Left ventricle myocardium inferior (tissue), 1 donor: ENCODE data around the gene EME1. TPM values are rescaled to one million over a fixed set of nuclear protein-coding genes. Genes with fewer than 3 reads are reported as not detected.
"Not testable (repeated sequence)": the region's sequence is repeated elsewhere in the genome, so short reads cannot be mapped to it uniquely, and the experiment has no call there.

Source experiments
- DNase-seq: peaks from one replicate; pipeline ENCODE4 v3.0.0-alpha.2; 2020
- H3K27ac ChIP-seq: fragments of 200-600 bp; replicated peaks from 2 replicates; pipeline ENCODE4 v1.8.0; 2021
- H3K27me3 ChIP-seq: fragments of 200-600 bp; 2 replicates; pipeline ENCODE4 v1.8.0; 2021; ENCODE audit warnings: low read depth
- H3K36me3 ChIP-seq: fragments of 200-600 bp; 2 replicates; pipeline ENCODE4 v1.8.0; 2021
- H3K4me1 ChIP-seq: fragments of 200-600 bp; 2 replicates; pipeline ENCODE4 v1.8.0; 2021
- H3K4me3 ChIP-seq: fragments of 200-600 bp; 2 replicates; pipeline ENCODE4 v1.8.0; 2021; ENCODE audit warnings: mild to moderate bottlenecking, moderate library complexity
- H3K9me3 ChIP-seq: fragments of 200-600 bp; replicated peaks from 2 replicates; pipeline ENCODE4 v1.8.0; 2021
- intact Hi-C: fragments of 100-400 bp; cut with micrococcal nuclease; formaldehyde crosslinking; loops from one replicate; pipeline ENCODE4 v1.11.0; 2022
- total RNA-seq: library from RNA; stranded (reverse); fragmentation: NEBNext Ultra II Directional; extraction: Animal tissue kit (Norgen Biotek cat#: 25700); gene quantifications from one replicate; pipeline ENCODE4 v1.2.1, GENCODE V29; 2021
- TF ChIP-seq, protein P1 (sequence below): fragments of 200-600 bp; IDR thresholded peaks from 2 replicates; pipeline ENCODE4 v1.8.0; 2021; ENCODE audit warnings: antibody characterized with exemption, mild to moderate bottlenecking, borderline replicate concordance
- donor health status: DM: no; HTN: yes; CAD: no; lungs with severe emphysema.

Gene EME1
- total RNA-seq, 1 donor from 2014 or later: 0.74 TPM

DNA sequence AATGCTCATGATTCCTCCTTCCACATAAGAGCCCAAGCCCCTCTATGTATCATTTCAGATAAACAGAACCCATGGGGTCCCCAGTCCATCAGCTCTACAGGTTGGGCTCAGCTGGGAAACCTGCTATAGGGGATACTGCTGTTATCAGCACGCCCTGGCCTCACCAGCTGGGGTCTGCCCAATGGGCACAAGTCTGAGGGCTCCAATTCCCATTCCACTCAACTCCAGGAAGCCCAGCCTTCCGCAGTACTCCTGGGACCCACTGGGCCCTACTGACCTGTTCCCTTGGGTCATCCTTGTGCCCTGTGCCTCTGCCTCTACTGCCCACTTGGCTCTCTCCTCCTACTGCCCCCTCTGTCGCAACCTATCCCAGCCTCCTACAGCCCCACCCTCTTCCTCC, 43.3 kb upstream of the EME1 start:
- TF ChIP-seq, protein P1, sequence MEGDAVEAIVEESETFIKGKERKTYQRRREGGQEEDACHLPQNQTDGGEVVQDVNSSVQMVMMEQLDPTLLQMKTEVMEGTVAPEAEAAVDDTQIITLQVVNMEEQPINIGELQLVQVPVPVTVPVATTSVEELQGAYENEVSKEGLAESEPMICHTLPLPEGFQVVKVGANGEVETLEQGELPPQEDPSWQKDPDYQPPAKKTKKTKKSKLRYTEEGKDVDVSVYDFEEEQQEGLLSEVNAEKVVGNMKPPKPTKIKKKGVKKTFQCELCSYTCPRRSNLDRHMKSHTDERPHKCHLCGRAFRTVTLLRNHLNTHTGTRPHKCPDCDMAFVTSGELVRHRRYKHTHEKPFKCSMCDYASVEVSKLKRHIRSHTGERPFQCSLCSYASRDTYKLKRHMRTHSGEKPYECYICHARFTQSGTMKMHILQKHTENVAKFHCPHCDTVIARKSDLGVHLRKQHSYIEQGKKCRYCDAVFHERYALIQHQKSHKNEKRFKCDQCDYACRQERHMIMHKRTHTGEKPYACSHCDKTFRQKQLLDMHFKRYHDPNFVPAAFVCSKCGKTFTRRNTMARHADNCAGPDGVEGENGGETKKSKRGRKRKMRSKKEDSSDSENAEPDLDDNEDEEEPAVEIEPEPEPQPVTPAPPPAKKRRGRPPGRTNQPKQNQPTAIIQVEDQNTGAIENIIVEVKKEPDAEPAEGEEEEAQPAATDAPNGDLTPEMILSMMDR: no peak
- H3K9me3 ChIP-seq: no peaks in the 10 kb centered on the region
- H3K27ac ChIP-seq: no peak overlapping the region
- peaks cover 5% of the 10 kb centered on the region for H3K27me3 ChIP-seq
- no peak for DNase-seq
- no peaks in the 10 kb centered on the region for H3K36me3 ChIP-seq
- H3K4me1 ChIP-seq: peaks cover 6% of the 10 kb centered on the region
- H3K4me3 ChIP-seq: no peak overlapping the region
- intact Hi-C loops: no loop called here

DNA sequence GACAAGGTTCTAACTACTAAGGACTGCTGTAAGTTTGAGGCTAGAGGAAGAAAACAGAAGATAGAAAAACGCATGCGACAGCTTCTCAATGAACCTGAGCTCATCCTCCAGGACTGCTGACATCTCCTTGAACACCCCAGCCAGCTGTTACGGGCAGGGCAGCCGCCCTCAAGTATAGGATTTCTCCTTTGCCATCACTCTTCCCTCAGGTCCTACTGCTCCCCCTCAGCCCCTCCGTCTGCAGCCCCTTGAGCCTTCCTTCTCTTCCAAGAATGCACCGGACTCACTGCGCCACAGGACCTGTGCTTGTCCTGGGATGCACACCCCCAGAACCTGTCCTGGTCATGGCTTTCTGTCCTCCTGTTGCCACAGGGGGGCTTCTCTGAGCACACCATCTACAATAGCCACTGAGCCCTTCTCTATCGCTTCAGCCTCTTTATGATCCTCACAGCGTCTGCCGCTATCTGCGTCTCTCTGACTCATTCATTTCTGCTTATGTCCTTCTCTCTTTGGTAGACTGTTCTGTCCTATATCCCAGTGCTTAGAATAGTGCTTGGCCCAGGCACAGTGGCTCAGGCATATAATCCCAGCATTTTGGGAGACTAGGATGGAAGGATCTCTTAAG, 42.8 kb upstream of the EME1 start:
- H3K4me1 ChIP-seq: peaks cover 6% of the 10 kb centered on the region
- no peaks in the 10 kb centered on the region for H3K9me3 ChIP-seq
- H3K4me3 ChIP-seq: no peak overlapping the region
- no peak overlapping the region for H3K27ac ChIP-seq
- H3K27me3 ChIP-seq: peaks cover 9% of the 10 kb centered on the region
- H3K36me3 ChIP-seq: no peaks in the 10 kb centered on the region
- TF ChIP-seq, protein P1: no peak
- intact Hi-C loops: no loop called here
- DNase-seq: no peak

DNA sequence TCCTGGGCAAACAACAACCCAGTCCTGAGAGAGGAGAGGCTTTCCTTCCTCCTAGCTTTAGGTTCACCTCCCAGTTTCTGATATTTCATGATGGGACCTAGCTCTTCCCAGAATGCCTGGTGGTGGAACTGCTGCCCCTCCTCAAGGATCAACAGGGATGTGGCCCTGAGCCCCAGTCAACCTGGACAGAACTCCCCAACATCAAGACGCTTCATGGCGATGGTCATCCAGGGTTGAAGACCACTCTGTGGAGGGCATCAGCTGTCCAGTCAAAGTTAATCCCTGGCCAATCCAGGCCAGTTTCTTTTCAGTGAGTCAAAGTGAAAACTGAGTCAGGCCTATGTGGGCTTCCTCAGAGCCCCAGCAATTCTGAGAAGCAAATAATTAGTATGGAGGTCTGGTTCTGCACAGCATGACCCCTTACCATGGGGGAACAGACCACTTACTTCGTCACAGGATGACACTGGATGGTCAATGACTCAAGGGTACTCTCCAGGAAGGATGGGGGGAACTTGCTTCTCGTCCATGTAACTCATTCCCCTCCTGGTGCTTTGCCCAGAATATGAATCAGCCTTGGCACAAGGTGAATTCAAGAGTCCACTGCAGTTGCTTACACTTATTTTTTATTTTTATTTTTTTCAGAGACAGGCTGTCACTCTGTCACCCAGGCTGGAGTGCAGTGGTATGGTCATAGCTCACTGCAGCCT, 41.8 kb upstream of the EME1 start:
- no peaks in the 10 kb centered on the region for H3K9me3 ChIP-seq
- DNase-seq: no peak
- H3K27me3 ChIP-seq: peaks cover 14% of the 10 kb centered on the region

DNA sequence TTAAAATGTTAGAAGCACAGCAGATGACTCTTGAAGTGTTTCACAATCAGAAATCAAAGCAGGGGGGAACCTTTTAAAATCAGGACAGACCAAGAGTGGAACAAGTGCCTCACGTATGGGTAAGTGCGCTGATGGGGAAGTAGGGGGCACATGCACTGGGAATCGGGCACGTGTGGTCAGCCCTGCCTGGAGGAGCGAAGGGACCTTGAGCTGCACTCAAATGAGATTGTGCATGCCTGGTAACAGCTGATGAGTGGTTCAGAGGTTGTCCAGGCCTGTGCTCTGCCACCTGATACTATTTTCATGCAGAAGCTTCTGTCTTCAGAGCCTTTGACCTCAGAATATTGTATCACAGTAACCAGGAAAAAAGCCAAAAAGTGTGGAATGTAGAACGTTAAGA, 40.8 kb upstream of the EME1 start:
- Histone ChIP-seq H3K4me3 (no peak overlapping the region), H3K36me3 (no peaks in the 10 kb centered on the region), H3K9me3 (no peaks in the 10 kb centered on the region), H3K27ac (no peak overlapping the region), H3K27me3 (peaks cover 18% of the 10 kb centered on the region), H3K4me1 (peaks cover 6% of the 10 kb centered on the region)
- intact Hi-C loops: no loop called here
- no peak for DNase-seq
- TF ChIP-seq, protein P1: no peak

More for the DNA sequence above, 41.8 kb upstream of the EME1 start:
- Histone ChIP-seq H3K36me3 (no peaks in the 10 kb centered on the region), H3K27ac (no peak overlapping the region), H3K4me1 (peaks cover 6% of the 10 kb centered on the region), H3K4me3 (no peak overlapping the region)
- intact Hi-C loops: no loop called here
- TF ChIP-seq, protein P1: no peak

DNA sequence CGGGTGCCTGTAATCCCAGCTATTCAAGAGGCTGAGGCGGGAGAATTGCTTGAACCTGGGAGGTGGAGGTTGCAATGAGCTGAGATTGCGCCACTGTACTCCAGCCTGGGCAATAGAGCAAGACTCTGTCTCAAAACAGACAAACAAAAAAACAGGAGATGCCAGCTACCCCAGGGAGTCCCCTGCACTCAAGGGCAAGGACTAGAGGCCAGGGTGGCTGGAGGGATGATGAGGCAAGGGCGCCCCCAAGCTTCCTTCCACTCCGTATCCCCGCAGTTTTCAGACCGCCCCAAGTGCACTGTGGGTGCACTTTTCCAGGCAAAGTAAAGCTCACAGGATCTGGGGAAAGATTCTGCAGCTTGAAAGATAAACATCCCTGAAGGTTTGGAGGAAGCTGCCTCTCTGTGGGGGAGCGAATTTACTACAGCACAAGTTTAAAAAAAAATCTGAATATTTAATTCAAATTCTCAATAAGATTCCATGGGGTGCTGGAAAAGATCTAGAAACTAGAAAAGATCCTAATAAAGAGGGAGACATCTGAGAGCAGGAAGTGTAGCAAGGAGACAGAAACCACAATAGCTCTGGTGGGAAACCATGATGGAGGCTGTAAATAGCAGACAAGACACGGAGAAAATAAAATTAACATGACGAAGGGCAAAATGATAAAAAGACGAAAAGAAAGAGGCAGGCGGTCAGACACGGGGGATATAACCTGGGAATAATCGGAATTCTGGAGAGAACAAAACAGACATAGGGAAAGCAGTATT, 39.6 kb upstream of the EME1 start:
- H3K4me3 ChIP-seq, H3K36me3 ChIP-seq, DNase-seq, intact Hi-C loops, H3K4me1 ChIP-seq, H3K9me3 ChIP-seq, H3K27ac ChIP-seq: not testable (repeated sequence)
- H3K27me3 ChIP-seq: peaks cover 18% of the 10 kb centered on the region

DNA sequence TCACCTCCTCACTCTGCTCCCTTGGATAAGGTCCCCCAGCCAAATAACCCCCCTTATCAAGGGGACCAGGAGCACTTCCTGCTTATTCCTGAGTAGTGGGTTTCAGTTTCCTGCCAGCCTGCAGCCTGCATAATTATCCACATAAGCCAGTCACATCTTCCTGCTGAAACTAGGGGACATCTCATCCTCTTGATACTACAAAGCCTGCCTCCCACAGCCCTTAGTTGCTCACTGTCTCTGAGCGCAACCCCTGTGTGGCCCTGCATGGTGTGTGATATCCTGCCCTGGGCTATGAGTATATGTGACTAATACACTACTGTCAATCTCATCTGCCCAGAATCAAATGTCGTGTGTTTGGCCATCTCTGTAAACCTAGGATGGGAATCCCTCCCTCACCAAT, 35.1 kb upstream of the EME1 start:
- Histone ChIP-seq H3K4me3 (no peak overlapping the region), H3K9me3 (peaks cover 15% of the 10 kb centered on the region), H3K27me3 (peaks cover 13% of the 10 kb centered on the region), H3K36me3 (no peaks in the 10 kb centered on the region), H3K27ac (no peak overlapping the region), H3K4me1 (no peaks in the 10 kb centered on the region)
- TF ChIP-seq, protein P1: no peak
- intact Hi-C loops: no loop called here
- no peak for DNase-seq
